Naive B cell (primary cell): ENCODE measurements around the gene PTMS. TPM values are rescaled to one million over a fixed set of nuclear protein-coding genes. Genes with fewer than 3 reads are reported as not detected.

Experiments used
- ATAC-seq, 2 donors: fragments of 150-1000 bp; cut with Tn5 transposase; 2 replicates each; pipeline ENCODE4 v1.10.0; 2021; ENCODE audit warnings: low read depth in 2 of 2, mild to moderate bottlenecking in 2 of 2, moderate library complexity in 2 of 2
- DNase-seq: peaks from one replicate; pipeline ENCODE4 v3.0.0; 2022
- H3K27ac Mint-ChIP-seq, 6 donors: one replicate each; pipeline ENCODE4 v1.8.0; 2020 to 2022; ENCODE audit warnings: mild to moderate bottlenecking in 6 of 6, mixed read lengths in 6 of 6, moderate library complexity in 5 of 6, inconsistent platforms in 2 of 6
- H3K27me3 Mint-ChIP-seq, 3 donors: one replicate each; pipeline ENCODE4 v1.8.0; 2021 to 2022; ENCODE audit warnings: mixed read lengths in 3 of 3, mild to moderate bottlenecking in 1 of 3
- H3K36me3 Mint-ChIP-seq, 2 donors: one replicate each; pipeline ENCODE4 v1.8.0; 2020 to 2022; ENCODE audit warnings: mixed read lengths in 2 of 2, inconsistent platforms in 1 of 2, mild to moderate bottlenecking in 1 of 2
- H3K4me1 Mint-ChIP-seq, 3 donors: one replicate each; pipeline ENCODE4 v1.8.0; 2020 to 2022; ENCODE audit warnings: mixed read lengths in 3 of 3, inconsistent platforms in 1 of 3, mild to moderate bottlenecking in 1 of 3, moderate library complexity in 1 of 3
- H3K4me3 Mint-ChIP-seq, 8 donors: one replicate each; pipeline ENCODE4 v1.8.0; 2020 to 2022; ENCODE audit warnings: mild to moderate bottlenecking in 8 of 8, mixed read lengths in 8 of 8, moderate library complexity in 8 of 8, inconsistent platforms in 2 of 8
- H3K9me3 Mint-ChIP-seq, 7 donors: one replicate each; pipeline ENCODE4 v1.8.0; 2020 to 2022; ENCODE audit warnings: mixed read lengths in 7 of 7, mild to moderate bottlenecking in 5 of 7, inconsistent platforms in 2 of 7, moderate library complexity in 1 of 7
- polyA plus RNA-seq, 6 donors: library from polyadenylated mRNA; unstranded; fragments of 300-500 nt; fragmentation: Illumina TruSeq; gene quantifications; one replicate each; pipeline ENCODE4 v1.2.3, GENCODE V29; 2021; ENCODE audit warnings: low read depth in 6 of 6

Gene PTMS
- polyA plus RNA-seq = under 1 TPM in 1 of 6 donors, not detected in 5; 0.38 TPM

- peak within 1 kb of the TSS in 2 of 6 donors; percentile 55 to 83 for H3K27ac Mint-ChIP-seq
- ATAC-seq = peak; percentile 2 to 3
- no peaks in the 10 kb centered on the region for H3K36me3 Mint-ChIP-seq
- no peak for DNase-seq
- H3K27me3 Mint-ChIP-seq = peaks cover 48 to 63% (median 62%) of the 10 kb centered on the region in 3 donors
- peaks cover 0 to 2% (median 0%) of the 10 kb centered on the region in 7 donors for H3K9me3 Mint-ChIP-seq
- H3K4me3 Mint-ChIP-seq = peak within 1 kb of the TSS; percentile 81 to 92 (median 88)
- peaks cover 30 to 34% (median 33%) of the 10 kb centered on the region in 3 donors for H3K4me1 Mint-ChIP-seq
These were observed at the start of gene PTMS for GRCh38 chr12:6765634-6766581. Gene PTMS (plus strand): TSS chr12:6766363. CDS start chr12:6766706, 343 bp downstream.

DNA sequence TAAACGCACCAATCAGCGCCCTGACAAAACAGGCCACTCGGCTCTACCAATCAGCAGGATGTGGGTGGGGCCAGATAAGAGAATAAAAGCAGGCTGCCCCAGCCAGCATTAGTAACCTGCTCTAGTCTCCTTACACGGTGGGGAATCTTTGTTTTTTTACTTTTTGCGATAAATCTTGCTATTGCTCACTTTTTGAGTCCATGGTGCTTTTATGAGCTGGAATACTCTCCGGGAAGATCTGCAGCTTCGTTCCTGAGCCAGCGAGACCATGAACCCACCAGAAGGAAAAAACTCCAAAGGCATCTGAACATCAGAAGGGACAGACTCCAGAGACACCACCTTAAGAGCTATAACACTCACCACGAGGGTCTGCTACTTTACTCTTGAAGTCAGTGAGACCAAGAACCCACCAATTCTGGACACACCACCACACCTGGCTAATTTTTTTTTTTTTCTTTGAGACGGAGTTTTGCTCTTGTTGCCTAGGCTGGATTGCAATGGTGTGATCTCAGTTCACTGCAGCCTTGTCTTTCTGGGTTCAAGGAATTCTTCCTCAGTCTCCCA is 49.2 kb upstream of the PTMS start:
- Mint-ChIP-seq H3K4me1 (no peaks in the 10 kb centered on the region), H3K27me3 (peaks cover 0 to 9% (median 7%) of the 10 kb centered on the region in 3 donors), H3K9me3 (no peaks in the 10 kb centered on the region), H3K27ac (no peak overlapping the region), H3K4me3 (no peak overlapping the region), H3K36me3 (no peaks in the 10 kb centered on the region)
- ATAC-seq (no peak), DNase-seq (no peak)

DNA sequence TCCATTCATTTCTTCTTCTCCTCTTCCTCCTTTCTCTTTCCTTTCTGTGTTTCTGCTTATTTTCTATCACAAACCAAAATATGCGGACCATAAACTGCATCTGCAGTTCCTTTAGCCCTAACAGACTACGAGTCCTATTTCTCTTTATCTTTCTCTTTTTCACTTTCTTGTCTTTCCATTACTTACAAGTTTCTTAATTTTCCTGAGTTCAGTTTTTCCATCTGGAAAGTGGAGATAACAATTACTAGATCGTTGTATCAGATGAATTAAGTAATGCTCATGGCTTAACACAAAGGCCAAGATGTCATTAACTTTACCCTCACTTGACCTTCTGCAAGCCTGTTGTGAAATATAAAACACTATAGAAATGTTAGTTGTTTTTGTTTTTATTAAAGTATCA is 43.3 kb upstream of the PTMS start:
- H3K27ac Mint-ChIP-seq = peak overlapping the region in 1 of 6 donors; percentile 27
- H3K4me3 Mint-ChIP-seq = peak overlapping the region in 1 of 8 donors; percentile 84
- DNase-seq = no peak
- no peak for ATAC-seq
- H3K9me3 Mint-ChIP-seq = peaks cover 0 to 3% (median 0%) of the 10 kb centered on the region in 7 donors
- peaks cover 20 to 29% (median 21%) of the 10 kb centered on the region in 3 donors for H3K4me1 Mint-ChIP-seq
- peaks cover 0 to 4% (median 0%) of the 10 kb centered on the region in 3 donors for H3K27me3 Mint-ChIP-seq
- peaks cover 0 to 8% of the 10 kb centered on the region in 2 donors for H3K36me3 Mint-ChIP-seq

- Mint-ChIP-seq H3K27me3 (peaks cover 0 to 4% (median 0%) of the 10 kb centered on the region in 3 donors), H3K4me1 (peaks cover 20 to 29% (median 21%) of the 10 kb centered on the region in 3 donors), H3K36me3 (peaks cover 0 to 8% of the 10 kb centered on the region in 2 donors), H3K4me3 (peak within 1 kb of the TSS; percentile 81 to 97 (median 94)), H3K27ac (peak within 1 kb of the TSS; percentile 87 to 99 (median 96)), H3K9me3 (peaks cover 0 to 3% (median 0%) of the 10 kb centered on the region in 7 donors)
- peak; percentile 88 to 89 for ATAC-seq
- peak; percentile 97 for DNase-seq
These were observed 42.4 kb upstream of the PTMS start, which contains the start of gene COPS7A for GRCh38 chr12:6723607-6724408. Gene COPS7A (plus strand): TSS chr12:6724046. CDS start chr12:6724657, 611 bp downstream.

GRCh38 chr12:6724409-6724797 is 41.8 kb upstream of the PTMS start:
- peak; percentile 19 to 24 for ATAC-seq
- H3K4me1 Mint-ChIP-seq = peaks cover 20 to 29% (median 21%) of the 10 kb centered on the region in 3 donors
- peak overlapping the region; percentile 87 to 99 (median 96) for H3K27ac Mint-ChIP-seq
- peaks cover 0 to 4% (median 0%) of the 10 kb centered on the region in 3 donors for H3K27me3 Mint-ChIP-seq
- peaks cover 0 to 3% (median 0%) of the 10 kb centered on the region in 7 donors for H3K9me3 Mint-ChIP-seq
- peaks cover 0 to 8% of the 10 kb centered on the region in 2 donors for H3K36me3 Mint-ChIP-seq
- H3K4me3 Mint-ChIP-seq = peak overlapping the region; percentile 81 to 97 (median 94)
- peak; percentile 44 for DNase-seq

DNA sequence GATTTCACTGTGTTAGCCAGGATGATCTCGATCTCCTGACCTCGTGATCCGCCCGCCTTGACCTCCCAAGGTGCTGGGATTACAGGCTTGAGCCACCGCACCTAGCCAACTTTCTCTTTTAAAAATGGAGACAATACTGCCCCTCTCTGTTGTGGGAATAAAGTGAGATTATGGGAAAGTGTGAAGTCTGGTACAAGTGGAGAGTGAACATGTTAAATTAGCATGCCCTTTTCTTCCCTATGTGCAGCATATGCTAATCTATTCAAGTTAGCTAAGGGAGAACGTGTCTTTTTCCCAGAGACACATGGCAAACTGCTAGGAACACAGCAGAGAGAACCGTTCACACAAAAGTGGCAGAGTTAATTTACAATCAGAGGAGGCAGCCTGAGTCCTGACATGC is 40.8 kb upstream of the PTMS start:
- no peak for DNase-seq
- Mint-ChIP-seq H3K4me3 (peak overlapping the region in 5 of 8 donors; percentile 63 to 94 (median 84)), H3K27ac (peak overlapping the region in 3 of 6 donors; percentile 49 to 78 (median 57)), H3K9me3 (peaks cover 0 to 3% (median 0%) of the 10 kb centered on the region in 7 donors), H3K27me3 (peaks cover 0 to 4% (median 0%) of the 10 kb centered on the region in 3 donors), H3K4me1 (peaks cover 20 to 29% (median 23%) of the 10 kb centered on the region in 3 donors), H3K36me3 (peaks cover 0 to 18% of the 10 kb centered on the region in 2 donors)
- no peak for ATAC-seq

GRCh38 chr12:6729186-6729585 is 37.0 kb upstream of the PTMS start:
- no peak overlapping the region for H3K27ac Mint-ChIP-seq
- DNase-seq = no peak
- H3K4me1 Mint-ChIP-seq = peaks cover 17 to 21% (median 19%) of the 10 kb centered on the region in 3 donors
- no peaks in the 10 kb centered on the region for H3K9me3 Mint-ChIP-seq
- peaks cover 0 to 29% of the 10 kb centered on the region in 2 donors for H3K36me3 Mint-ChIP-seq
- H3K27me3 Mint-ChIP-seq = no peaks in the 10 kb centered on the region
- H3K4me3 Mint-ChIP-seq = no peak overlapping the region
- ATAC-seq = no peak

DNA sequence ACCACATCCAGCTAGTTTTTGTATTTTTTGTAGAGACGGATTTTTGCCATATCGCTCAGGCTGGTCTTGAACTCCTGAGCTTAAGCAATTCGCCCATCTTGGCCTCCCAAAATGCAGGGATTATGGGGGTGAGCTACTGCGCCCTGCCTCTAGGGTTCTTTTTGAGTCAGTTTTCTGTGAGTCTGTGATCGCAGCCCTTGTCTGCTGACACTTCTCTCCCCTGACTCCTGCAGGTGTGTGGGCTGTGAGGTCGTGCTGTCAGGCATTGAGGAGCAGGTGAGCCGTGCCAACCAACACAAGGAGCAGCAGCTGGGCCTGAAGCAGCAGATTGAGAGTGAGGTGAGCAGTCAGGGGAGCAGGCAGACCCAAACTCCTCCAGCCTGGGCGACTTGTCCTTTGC is 36.0 kb upstream of the PTMS start:
- H3K36me3 Mint-ChIP-seq = peaks cover 0 to 29% of the 10 kb centered on the region in 2 donors
- no peaks in the 10 kb centered on the region for H3K27me3 Mint-ChIP-seq
- no peak for ATAC-seq
- H3K4me3 Mint-ChIP-seq = no peak overlapping the region
- H3K27ac Mint-ChIP-seq = no peak overlapping the region
- H3K4me1 Mint-ChIP-seq = peaks cover 11 to 15% (median 14%) of the 10 kb centered on the region in 3 donors
- DNase-seq = no peak
- H3K9me3 Mint-ChIP-seq = no peaks in the 10 kb centered on the region

GRCh38 chr12:6734506-6735387 is 31.4 kb upstream of the PTMS start:
- ATAC-seq (no peak), DNase-seq (no peak)
- Mint-ChIP-seq H3K4me3 (no peak overlapping the region), H3K9me3 (no peaks in the 10 kb centered on the region), H3K4me1 (peaks cover 6% of the 10 kb centered on the region in 3 donors), H3K36me3 (peaks cover 5 to 17% of the 10 kb centered on the region in 2 donors), H3K27me3 (no peaks in the 10 kb centered on the region), H3K27ac (peak overlapping the region in 1 of 6 donors; percentile 42)

GRCh38 chr12:6735448-6736191 is 30.5 kb upstream of the PTMS start:
- peaks cover 3 to 6% (median 6%) of the 10 kb centered on the region in 3 donors for H3K4me1 Mint-ChIP-seq
- H3K27ac Mint-ChIP-seq = peak overlapping the region in 1 of 6 donors; percentile 21
- ATAC-seq (peak; percentile 61 to 63), DNase-seq (peak; percentile 19)
- H3K36me3 Mint-ChIP-seq = peaks cover 5 to 8% of the 10 kb centered on the region in 2 donors
- no peaks in the 10 kb centered on the region for H3K9me3 Mint-ChIP-seq
- H3K27me3 Mint-ChIP-seq = no peaks in the 10 kb centered on the region
- H3K4me3 Mint-ChIP-seq = no peak overlapping the region

- Mint-ChIP-seq H3K4me3 (no peak overlapping the region), H3K36me3 (peaks cover 0 to 5% of the 10 kb centered on the region in 2 donors)
- DNase-seq = no peak
These were observed 29.4 kb upstream of the PTMS start for GRCh38 chr12:6736754-6737153.

More at GRCh38 chr12:6736754-6737153, 29.4 kb upstream of the PTMS start:
- peaks cover 0 to 6% (median 0%) of the 10 kb centered on the region in 3 donors for H3K4me1 Mint-ChIP-seq
- H3K27me3 Mint-ChIP-seq = no peaks in the 10 kb centered on the region
- ATAC-seq = no peak
- no peak overlapping the region for H3K27ac Mint-ChIP-seq
- no peaks in the 10 kb centered on the region for H3K9me3 Mint-ChIP-seq
